Heart left ventricle (tissue), 16 donors: ENCODE measurements around the gene ASB10. TPM values are rescaled to one million over a fixed set of nuclear protein-coding genes. Genes with fewer than 3 reads are reported as not detected.

Source experiments
- ATAC-seq, 4 donors: fragments of 200-7000 bp; cut with Tn5 transposase; one replicate each; pipeline ENCODE4 v1.9.1; 2020 to 2022; ENCODE audit warnings: moderate library complexity in 4 of 4, mild to moderate bottlenecking in 3 of 4, moderate number of reproducible peaks in 1 of 4
- DNase-seq, 5 donors: peaks; one replicate each; pipeline ENCODE4 v3.0.0-alpha.2; 2020
- H3K27ac ChIP-seq, 12 donors: fragments of 200-600 bp; sonication (generic) in 4 of 12; one replicate each; pipeline versions ENCODE4 v1.5.0 to v1.8.0; 2016 to 2022; ENCODE audit warnings: mild to moderate bottlenecking in 2 of 12
- H3K27me3 ChIP-seq, 9 donors: fragments of 200-600 bp; sonication (generic) in 2 of 9; one replicate each; pipeline versions ENCODE4 v1.5.1 to v1.8.0; 2016 to 2022; ENCODE audit warnings: mild to moderate bottlenecking in 3 of 9
- H3K36me3 ChIP-seq, 9 donors: fragments of 200-600 bp; sonication (generic) in 2 of 9; one replicate each; pipeline versions ENCODE4 v1.5.0 to v1.8.0; 2018 to 2022; ENCODE audit warnings: mild to moderate bottlenecking in 2 of 9
- H3K4me1 ChIP-seq, 12 donors: fragments of 200-600 bp; sonication (generic) in 4 of 12; one replicate each; pipeline versions ENCODE4 v1.5.0 to v1.8.0; 2016 to 2022; ENCODE audit warnings: mild to moderate bottlenecking in 3 of 12
- H3K4me3 ChIP-seq, 12 donors: fragments of 200-600 bp; sonication (generic) in 4 of 12; one replicate each; pipeline versions ENCODE4 v1.5.0 to v1.8.0; 2017 to 2022; ENCODE audit warnings: mild to moderate bottlenecking in 9 of 12, moderate library complexity in 4 of 12
- H3K9me3 ChIP-seq, 12 donors: fragments of 200-600 bp; sonication (generic) in 4 of 12; one replicate each; pipeline versions ENCODE4 v1.5.0 to v1.8.0; 2016 to 2022; ENCODE audit warnings: mild to moderate bottlenecking in 1 of 12
- CTCF ChIP-seq, 12 donors: fragments of 200-600 bp; sonication (generic) in 4 of 12; IDR thresholded peaks; one replicate each; pipeline versions ENCODE4 v1.5.0 to v1.8.0; 2018 to 2022; ENCODE audit warnings: antibody characterized with exemption in 12 of 12, mild to moderate bottlenecking in 5 of 12
- POLR2A ChIP-seq, 2 donors: fragments of 450-650 bp; IDR thresholded peaks; one replicate each; pipeline ENCODE4 v1.6.1; 2017; ENCODE audit warnings: antibody characterized with exemption in 2 of 2, mild to moderate bottlenecking in 2 of 2, moderate library complexity in 2 of 2
- WGBS, 4 donors: extraction: QIAGEN DNeasy Blood & Tissue Kit in 2 of 4; methylation state at CpG; one replicate each; pipeline versions ENCODE4 v1.1.5 to v1.1.7; 2013 to 2018; 5-methylcytosine and 5-hydroxymethylcytosine counted together
- intact Hi-C, 10 donors: fragments of 100-400 bp; cut with DNase I; formaldehyde crosslinking; loops; one replicate each; pipeline versions ENCODE4 v1.11.1 to v1.14.2; 2022
- polyA plus RNA-seq, 2 donors: library from polyadenylated mRNA; stranded (reverse); fragments of 200-250 nt; gene quantifications; one replicate each; pipeline ENCODE4 v1.2.3, GENCODE V29; 2013
- total RNA-seq, 9 donors: library from RNA; depleted of rRNA in 2 of 9; stranded (reverse); fragments of >200 nt in 2 of 9; fragmentation: NEBNext Ultra II Directional in 3 of 9; extraction: Animal tissue kit (Norgen Biotek cat#: 25700) in 3 of 9; gene quantifications; one replicate each; pipeline versions ENCODE4 v1.1.0 to v1.2.4, GENCODE V29; 2016 to 2023
- donor health status: ischemic (EF 13 %, LVEDD 7.1; RV severe dilation, severe dysfunction).
- donor health status: healthy with polysubstance abuse.
- donor health status: DM: no; HTN: yes; CAD: no.
- donor health status: DM: no; HTN: no; CAD: no.
- donor health status: ischemic (EF 25% LVEDD 6.9; RV normal size, moderate dysfunction).
- donor health status: ischemic (EF 25% LVEDD 5.7; RV mildly dilated, moderate dysfunction).
- donor health status: healthy.
- donor health status: DM: yes; HTN: yes; CAD: no.
- donor health status: ischemic (EF 35%, LVEDD 5.7; RV mildly dilated, moderate dysfunction).
- donor health status: nonischemic (EF 11% LVEDD 7.7; RV severe dilation, severe dysfunction).
- donor health status: DM: yes; HTN: yes; CAD: no.
- donor health status: PGD.
- donor health status: ischemic (EF 29% LVEDD 5.4; RV normal size, mild dysfunction).
- donor health status: nonischemic (EF 23%, LVEDD 6.1; RV moderate dilation, normal function).

The ASB10 gene
- total and polyA plus RNA-seq, 11 donors: 6.9 to 37.1 (median 25.5) TPM

GRCh38 chr7:151135866-151136843, 50.9 kb downstream of the ASB10 start:
- Histone ChIP-seq H3K4me3 (no peak overlapping the region), H3K27ac (no peak overlapping the region), H3K9me3 (no peaks in the 10 kb centered on the region), H3K4me1 (peaks cover 0 to 34% (median 8%) of the 10 kb centered on the region in 12 donors), H3K36me3 (peaks cover 0 to 88% (median 62%) of the 10 kb centered on the region in 9 donors), H3K27me3 (no peaks in the 10 kb centered on the region)
- intact Hi-C loops: loop anchor here in 1 of 10 donors (5.0 kb wide), 1 partner anchor 111 kb away; the partner anchor contains the start of gene SMARCD3
- TF ChIP-seq POLR2A (IDR thresholded peaks at IDR 0.05) (no peak), CTCF (IDR thresholded peaks at IDR 0.05) (no peak)
- DNase-seq: peak in 1 of 5 donors; percentile 37
- WGBS, 4 donors: 91 to 94% (median 93%) methylated on average over 32 to 33 of the region's 33 CpGs
- ATAC-seq: no peak

GRCh38 chr7:151135525-151135845, 51.6 kb downstream of the ASB10 start:
- no peaks in the 10 kb centered on the region for H3K27me3 ChIP-seq
- ATAC-seq (no peak), DNase-seq (no peak)
- no peak overlapping the region for H3K4me3 ChIP-seq
- H3K36me3 ChIP-seq: peaks cover 0 to 90% (median 63%) of the 10 kb centered on the region in 9 donors
- no peaks in the 10 kb centered on the region for H3K9me3 ChIP-seq
- TF ChIP-seq POLR2A (IDR thresholded peaks at IDR 0.05) (no peak), CTCF (IDR thresholded peaks at IDR 0.05) (no peak)
- 86 to 96% (median 94%) methylated on average over 2 to 5 of the region's 5 CpGs for WGBS, 4 donors
- intact Hi-C loops: loop anchor here in 1 of 10 donors (5.0 kb wide), 1 partner anchor 112 kb away; the partner anchor contains the start of gene SMARCD3
- H3K4me1 ChIP-seq: peaks cover 0 to 34% (median 8%) of the 10 kb centered on the region in 12 donors
- no peak overlapping the region for H3K27ac ChIP-seq

- peaks cover 0 to 90% (median 63%) of the 10 kb centered on the region in 9 donors for H3K36me3 ChIP-seq
- no peak overlapping the region for H3K4me3 ChIP-seq
- H3K4me1 ChIP-seq: peaks cover 0 to 34% (median 8%) of the 10 kb centered on the region in 12 donors
- no peaks in the 10 kb centered on the region for H3K9me3 ChIP-seq
- intact Hi-C loops: loop anchor here in 1 of 10 donors (5.0 kb wide), 1 partner anchor 112 kb away; the partner anchor contains the start of gene SMARCD3
- ATAC-seq: no peak
- TF ChIP-seq POLR2A (IDR thresholded peaks at IDR 0.05) (no peak), CTCF (IDR thresholded peaks at IDR 0.05) (no peak)
- H3K27ac ChIP-seq: no peak overlapping the region
- DNase-seq: peak in 1 of 5 donors; percentile 45
- 86 to 92% (median 89%) methylated on average over 11 to 14 of the region's 14 CpGs for WGBS, 4 donors
- H3K27me3 ChIP-seq: no peaks in the 10 kb centered on the region
Observed at GRCh38 chr7:151134743-151135524, 52.1 kb downstream of the ASB10 start.
